GM19455 (cell line): ENCODE data around the gene TRRAP.

ENCODE experiments used
- ATAC-seq: cut with Tn5 transposase; IDR thresholded peaks from one replicate; pipeline ENCODE4 v1.9.1; 2021; ENCODE audit not compliant: unreplicated experiment

TRRAP gene

DNA sequence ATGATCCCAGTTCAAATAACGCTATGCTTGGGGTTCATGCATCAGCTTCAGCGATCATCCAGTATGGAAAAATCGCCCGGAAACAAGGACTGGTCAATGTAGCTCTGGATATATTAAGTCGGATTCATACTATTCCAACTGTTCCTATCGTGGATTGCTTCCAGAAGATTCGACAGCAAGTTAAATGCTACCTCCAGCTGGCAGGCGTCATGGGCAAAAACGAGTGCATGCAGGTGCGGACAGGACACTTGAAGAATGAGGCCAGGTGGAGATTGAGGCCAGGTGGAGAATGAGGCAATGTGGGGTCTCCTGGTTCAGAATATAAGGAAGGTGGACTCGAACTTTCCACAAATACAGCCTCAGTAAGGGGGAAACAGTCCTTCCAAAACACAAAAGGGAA is 105.8 kb downstream of the TRRAP start:
- no peak for ATAC-seq

DNA sequence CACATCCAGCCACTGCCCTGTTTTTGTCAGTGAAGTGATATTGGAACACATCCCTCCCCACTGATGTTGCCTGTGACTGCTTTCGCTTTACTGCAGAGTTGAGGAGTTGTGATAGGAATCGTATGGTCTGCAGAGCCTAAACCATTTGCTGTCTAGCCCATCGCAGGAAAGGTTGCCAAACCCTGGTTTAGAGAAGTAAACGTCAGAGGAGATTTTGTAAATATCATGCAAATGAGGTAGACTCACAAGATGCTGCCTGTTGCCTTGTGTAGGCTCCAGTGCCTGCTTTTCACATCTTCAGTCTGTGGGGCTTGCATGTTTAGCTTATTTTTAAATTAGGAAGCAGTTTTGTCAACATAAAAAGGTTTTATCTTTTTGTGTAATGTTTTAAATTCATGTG is 107.1 kb downstream of the TRRAP start:
- no peak for ATAC-seq

DNA sequence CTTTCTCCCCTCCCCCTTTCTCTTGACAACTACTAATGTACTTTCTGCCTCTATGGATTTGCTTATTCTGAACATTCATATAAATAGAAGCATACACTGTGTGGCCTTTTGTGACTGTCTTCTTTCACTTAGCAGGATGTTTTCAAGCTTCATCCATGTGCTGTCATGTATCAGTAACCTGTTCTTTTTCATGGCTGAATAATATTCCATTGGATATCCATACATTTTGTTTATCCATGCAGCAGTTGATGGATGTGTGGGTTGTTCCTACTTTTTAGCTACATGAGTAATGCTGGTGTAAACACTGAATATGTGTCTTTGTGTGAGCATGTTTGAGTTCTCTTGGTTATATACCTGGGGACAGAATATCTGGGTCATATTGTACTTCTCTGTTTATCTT is 107.6 kb downstream of the TRRAP start:
- no peak for ATAC-seq

DNA sequence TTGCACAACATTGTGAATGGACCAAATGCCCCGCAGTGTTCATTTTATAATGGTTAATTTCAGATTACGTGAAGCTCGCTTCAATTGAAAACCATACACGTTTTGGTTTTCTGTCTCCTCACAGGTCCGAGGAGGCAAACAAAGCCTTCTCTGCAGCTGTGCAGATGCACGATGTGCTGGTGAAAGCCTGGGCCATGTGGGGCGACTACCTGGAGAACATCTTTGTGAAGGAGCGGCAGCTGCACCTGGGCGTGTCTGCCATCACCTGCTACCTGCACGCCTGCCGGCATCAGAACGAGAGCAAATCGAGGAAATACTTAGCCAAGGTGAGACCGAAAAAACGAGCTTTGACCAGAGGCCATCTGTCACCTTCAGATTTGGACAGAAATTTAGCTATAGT is 110.3 kb downstream of the TRRAP start:
- no peak for ATAC-seq

DNA sequence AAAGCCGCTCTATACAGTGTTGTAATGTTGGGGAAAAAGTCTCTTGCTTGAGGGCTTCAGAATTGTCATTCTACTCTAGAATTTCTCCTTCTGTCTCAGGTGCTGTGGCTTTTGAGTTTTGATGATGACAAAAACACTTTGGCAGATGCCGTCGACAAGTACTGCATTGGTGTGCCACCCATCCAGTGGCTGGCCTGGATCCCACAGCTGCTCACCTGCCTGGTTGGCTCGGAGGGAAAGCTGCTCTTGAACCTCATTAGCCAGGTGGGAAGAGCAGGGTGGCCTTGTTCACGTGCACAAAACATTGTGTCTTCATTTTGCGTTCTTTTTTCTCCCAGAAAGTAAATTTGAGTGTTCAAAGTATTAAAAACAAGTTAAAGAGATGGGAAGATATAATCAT is 112.0 kb downstream of the TRRAP start:
- no peak for ATAC-seq

DNA sequence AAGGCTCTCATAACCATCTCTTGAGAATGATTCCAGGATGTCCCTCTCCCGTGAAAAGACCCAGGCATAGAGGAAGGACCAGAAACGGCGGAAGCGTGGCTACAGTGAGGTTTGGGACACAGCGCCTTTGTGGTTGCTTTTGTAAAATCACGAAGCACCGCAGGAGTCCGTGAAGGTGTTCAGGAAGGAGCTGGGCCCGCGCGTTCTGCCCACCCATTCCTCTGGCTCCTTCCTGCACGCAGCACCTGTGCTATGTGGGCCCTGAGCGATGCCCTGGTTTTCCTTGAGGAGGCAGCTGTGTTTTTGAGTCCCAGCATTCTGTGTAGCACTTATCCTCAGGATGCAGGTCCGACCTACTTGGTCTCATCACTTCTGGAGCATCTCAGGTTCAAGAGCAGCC is 112.8 kb downstream of the TRRAP start:
- ATAC-seq: no peak

DNA sequence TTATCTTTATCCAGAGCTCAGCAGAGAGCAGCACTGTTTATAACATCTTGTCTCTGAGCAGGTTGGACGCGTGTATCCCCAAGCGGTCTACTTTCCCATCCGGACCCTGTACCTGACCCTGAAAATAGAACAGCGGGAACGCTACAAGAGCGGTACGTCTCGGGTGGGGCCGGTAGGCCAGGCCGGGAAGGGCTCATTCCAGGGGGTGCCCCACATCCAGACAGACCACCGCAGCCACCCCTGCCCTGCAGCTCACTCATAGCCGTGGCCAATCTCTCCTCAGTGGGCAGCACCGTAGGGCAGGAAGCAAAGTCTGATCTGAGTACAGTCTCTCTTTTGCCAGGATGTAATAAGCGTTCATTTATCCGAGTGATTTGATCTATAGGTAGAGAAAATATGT is 113.7 kb downstream of the TRRAP start:
- ATAC-seq: no peak

DNA sequence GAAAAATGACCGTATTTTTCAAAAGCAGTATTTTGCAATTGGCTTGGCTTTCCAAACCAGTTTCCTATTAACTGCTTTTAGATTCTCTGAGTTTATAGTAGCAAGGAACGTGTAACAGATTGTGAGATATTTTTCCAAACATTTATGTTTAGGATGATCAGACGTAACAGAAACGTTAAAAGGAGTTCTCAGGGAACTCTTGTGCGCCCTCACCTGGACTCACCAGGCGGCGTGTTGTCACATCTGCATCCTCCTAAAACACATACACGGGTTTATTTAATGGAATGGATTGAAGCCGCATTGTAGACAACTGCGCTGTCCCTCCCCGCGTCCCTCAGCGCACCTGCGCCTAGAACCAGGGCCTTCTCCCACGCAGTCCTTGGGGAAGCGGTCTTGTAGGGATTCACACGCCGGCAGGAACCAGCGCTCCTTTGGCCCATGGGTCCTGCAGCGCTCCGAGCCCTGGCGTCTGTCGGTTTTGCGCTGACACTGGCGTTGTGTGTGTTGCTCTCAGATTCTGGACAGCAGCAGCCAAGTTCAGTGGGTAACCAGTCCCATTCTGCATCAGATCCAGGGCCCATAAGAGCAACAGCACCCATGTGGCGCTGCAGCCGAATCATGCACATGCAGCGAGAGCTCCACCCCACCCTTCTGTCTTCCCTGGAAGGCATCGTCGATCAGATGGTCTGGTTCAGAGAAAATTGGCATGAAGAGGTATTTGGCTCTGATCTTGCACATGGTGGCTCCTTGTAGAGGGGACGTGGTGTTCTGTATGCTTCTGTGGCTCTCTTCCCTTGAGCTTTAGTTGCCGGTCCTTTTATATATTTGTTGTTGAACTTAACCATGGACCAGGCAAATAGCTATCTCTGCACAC is 114.9 kb downstream of the TRRAP start:
- ATAC-seq: no peak

DNA sequence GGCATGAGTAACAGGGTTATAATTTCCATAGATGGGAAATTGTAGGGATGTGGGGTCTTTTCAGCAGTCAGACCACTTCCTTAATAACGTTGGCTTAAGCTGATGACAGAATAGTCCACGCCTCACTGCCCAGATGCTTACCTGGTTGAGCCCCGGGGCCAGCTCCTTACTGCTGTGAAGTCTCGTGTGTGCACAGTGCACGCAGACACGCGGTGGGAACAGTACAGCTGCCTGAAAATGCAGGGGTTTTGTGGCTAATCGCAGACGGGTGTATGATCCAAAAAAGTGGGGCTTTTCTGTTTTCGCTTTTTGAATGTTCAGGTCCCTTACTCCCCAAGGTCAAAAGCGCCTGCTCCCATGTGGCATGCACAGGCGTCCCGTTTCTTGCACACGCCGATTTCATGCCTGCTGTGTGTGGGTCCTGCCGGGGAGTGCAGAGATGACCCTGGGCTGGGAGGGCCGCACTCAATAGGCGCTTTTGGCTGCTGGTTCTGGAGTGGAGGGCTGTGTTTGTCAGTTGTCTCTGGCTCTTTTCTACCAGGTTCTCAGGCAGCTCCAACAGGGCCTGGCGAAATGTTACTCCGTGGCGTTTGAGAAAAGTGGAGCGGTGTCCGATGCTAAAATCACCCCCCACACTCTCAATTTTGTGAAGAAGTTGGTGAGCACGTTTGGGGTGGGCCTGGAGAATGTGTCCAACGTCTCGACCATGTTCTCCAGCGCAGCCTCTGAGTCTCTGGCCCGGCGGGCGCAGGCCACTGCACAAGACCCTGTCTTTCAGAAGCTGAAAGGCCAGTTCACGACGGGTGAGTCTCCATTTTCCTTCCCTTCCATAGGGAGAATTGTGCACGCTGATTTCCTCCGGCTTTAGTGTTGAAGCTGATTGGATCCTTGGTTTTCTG is 116.0 kb downstream of the TRRAP start:
- no peak for ATAC-seq

DNA sequence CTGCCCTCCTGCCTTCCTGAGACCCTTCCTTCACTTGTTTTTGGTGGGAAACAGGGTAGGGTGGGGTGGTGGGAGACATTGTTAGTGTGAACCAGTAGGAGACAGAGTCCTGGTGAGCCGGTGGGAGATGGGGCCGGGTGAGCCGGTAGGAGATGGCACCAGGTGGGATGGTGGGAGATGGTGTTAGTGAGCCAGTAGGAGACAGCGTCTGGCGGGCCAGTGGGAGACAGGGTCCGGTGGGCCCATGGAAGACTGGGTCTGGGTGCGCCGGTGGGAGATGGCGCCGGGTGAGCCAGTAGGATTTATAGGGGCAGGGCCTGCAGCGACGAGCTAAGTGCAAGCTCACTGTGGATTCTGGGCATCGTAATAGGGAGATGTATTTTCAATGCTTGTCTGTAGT is 116.8 kb downstream of the TRRAP start:
- no peak for ATAC-seq

DNA sequence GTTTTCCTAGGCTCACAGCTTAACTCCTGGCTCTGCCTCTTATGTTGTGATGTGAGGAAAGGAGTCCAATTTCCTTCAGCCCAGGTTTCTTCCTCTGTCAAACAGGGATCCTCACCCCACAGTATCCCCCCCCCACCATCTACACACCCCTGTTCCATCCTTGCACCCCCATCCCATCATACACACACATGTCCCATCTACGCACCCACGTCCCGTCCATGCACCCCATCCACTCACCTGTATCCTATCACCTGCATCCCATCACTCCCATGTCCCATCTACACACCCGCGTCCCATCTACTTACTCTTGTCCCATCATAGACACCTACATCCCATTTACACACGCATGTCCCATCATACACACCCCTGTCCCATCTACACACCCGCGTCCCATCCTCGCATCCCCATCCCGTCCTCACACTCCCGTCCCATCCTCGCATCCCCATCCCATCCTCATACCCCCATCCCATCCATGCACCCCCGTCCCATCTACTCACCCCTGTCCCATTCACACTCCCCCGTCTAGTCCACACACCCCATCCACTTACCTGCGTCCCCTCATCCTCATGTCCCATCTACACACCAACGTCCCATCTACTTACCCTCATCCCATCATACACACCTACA is 117.3 kb downstream of the TRRAP start:
- no peak for ATAC-seq

DNA sequence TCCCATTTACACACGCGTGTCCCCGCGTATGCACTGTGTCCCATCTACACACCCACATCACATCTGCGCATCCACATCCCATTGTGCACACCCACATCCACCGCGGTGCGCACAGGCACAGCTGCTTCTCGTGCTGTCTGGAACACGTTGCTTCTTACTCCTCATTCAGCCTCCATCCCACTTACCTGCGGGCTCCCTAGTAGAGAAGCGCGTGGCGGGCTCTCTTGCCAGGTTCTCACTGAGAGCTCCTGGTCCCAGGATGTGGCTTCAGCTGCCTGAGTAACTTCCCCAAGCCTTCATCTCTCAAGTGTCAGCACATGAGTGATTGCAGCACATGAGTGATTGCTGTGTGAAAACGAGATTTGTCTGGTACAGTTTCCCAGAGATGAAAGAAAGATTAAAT is 117.8 kb downstream of the TRRAP start:
- ATAC-seq: no peak

DNA sequence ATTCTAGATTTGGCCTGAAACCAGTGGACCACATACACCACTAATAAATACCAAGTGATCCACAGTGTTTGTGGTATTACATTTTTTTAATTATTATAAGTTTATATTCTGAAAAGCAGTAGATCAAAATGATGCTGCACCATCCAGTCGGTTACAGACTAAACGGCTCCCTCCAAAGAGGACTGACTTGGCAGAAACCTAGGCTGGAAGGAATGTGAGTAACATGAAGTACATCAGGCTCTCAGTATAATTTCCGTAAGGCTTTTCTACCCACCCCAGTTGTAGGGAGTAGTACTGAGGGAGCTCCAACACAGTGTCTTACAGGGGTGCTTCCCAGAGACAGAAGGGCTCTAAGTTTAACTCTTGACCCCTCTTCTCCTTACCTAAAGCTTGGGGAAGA is 119.5 kb downstream of the TRRAP start:
- no peak for ATAC-seq

DNA sequence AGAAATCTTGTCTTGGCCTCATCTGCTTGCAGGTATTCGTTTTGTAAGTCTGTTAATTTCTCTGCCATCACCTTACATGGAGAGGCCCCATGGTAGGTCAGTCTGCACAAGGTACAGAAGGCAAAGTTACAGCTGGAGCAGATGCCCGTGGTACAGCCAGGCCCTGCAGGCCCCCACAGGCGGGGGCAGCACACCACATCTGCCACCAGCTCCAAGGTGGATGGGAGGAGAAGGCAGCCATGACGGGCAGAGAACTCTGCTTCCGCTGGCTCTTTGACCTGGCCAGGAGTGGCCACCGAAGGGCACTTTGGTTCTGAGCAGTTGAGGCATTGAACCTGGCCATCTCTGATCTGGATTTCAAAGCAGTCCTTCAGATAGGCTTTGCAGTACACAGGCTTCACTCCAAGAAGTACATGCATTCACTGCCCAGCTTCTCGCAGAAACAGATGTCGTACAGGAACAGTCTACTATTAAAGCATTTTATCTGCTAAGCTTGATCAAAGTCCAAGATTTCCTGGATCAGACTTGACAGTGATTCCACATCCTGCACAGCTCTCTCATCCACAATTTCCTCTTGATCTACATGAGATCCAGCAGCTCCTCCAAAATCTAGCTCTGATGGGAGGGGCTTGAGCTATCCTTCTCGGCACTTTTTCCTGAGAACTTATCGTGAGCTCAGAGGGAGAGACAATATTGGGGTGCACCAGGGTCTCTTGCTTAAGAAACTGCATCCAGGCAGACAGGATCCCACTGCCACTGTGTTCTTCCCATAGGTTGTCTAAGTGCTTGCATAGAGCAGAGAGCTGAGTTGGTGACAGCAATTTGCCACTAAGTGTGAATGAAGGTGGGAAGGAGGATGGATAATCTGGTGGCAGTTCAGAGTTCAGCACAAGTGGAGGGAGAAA is 120.7 kb downstream of the TRRAP start:
- ATAC-seq: no peak

DNA sequence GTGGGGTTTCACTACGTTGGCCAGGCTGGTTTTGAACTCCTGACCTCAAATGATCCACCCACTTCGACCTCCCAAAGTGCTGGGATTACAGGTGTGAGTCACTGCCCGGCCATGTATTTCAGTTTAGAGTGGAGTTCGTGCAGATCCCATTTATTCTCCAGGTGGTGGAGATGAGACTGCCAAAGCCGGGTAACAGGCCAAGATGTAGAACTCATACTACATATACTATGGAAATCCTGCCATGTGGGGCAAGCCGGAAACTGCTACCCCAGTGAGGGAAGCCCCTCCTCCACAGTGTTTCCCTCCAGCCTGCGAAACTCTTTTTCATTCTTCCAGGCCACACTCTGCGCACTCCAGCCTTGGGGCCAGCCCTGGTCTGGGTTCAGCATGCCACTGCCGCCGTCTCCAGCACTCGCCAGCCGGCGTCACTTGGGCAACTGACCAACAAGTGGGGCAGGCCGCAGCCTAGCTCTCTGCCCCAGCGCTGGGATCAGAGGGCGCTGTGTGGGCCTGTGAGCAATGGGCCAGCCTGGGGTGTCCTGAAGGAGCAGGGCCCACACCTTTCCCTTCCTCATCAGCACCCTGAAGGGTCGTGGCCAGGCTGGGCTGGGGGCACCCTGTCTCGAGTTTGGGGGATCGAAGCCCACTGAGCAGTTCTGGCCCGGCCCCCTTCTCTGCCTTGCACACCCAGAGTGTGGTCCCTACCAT is 122.0 kb downstream of the TRRAP start:
- no peak for ATAC-seq

DNA sequence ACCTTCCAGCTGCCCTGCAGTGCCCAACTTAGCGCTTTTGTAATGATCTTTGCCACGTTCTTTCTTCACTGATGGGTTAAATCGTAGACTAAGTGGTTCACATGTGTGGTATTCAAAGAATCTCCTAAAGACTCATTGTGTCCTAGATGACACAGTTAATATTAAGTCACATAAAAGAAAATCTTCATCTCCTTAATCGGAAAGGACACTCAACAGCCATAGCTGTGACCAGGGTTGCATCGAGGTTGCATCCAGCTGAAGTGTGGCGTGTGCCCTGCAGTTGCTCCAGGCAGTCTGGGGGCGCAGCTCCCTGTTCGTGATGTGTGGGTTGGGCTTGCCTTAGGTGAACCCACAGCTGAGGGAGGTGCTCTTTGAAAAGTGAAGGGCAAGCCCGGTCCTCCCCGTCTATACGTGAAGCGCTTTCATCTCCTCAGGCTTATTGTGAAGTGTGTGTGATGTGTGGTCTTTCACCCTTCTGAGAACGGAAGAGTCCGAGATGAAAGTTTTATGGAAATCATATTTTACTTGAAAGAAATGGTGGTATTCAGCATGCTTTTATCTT is 122.7 kb downstream of the TRRAP start:
- no peak for ATAC-seq

DNA sequence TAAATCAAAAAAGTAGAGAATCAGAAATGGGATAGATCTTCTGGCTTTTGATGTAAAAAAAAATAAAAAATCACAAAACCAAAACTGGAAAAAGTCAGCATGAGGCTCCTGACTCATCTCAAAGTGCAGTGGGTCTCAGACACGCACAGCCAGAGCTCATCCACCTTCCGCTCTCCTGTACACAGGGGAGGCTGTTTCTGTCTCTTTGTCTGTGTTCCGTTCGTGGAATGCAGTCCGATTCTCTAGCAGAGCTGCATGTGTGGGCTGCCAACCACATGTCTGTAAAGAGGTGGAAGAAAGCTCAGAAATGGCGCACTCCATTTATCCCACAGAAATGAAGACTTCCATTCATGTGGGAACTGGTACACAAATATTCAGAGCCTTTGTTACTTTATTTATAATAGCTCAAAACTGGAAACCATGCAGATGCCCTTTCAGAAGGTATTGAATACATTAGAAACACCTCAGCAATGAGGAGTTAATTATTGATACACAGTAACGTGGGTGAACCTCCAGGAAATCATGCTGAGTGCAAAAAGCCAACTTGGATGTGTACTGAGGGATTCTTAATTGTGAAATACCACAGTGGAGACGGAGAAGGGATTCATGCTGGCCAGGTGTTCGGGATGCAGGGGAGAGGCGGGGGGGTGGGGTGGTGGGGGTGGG is 123.3 kb downstream of the TRRAP start:
- no peak for ATAC-seq

DNA sequence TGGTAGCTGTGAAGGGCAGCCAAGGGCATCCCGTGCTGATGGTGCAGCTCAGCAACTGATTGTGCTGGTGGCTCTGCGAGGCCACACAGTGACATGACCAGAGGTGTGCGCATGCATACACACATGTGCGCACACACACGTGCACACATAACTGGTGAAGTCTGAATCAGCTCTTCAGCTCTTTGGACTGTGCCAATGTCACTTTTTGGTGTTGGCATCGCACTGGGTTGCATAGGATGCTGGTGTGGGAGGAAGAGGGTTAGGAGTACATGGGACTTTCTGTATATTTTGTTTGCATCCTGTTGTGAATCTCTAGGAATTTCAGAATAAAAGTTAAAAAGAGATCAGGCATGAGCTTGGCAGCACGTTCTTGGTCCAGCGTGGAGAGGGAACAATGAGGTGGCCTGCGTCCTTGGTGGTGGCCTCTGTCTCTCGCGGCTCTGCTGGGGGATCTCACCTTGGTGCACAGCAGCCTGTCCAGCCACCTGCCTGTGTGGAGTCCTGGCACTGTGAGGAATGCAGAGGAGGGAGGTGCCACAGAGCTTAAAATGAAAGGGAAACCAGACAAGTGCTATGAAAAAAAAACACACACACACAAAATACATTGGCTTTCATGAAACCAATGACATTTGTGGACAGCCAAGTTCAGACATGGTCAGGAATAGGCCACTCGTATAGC is 124.0 kb downstream of the TRRAP start:
- ATAC-seq: no peak

DNA sequence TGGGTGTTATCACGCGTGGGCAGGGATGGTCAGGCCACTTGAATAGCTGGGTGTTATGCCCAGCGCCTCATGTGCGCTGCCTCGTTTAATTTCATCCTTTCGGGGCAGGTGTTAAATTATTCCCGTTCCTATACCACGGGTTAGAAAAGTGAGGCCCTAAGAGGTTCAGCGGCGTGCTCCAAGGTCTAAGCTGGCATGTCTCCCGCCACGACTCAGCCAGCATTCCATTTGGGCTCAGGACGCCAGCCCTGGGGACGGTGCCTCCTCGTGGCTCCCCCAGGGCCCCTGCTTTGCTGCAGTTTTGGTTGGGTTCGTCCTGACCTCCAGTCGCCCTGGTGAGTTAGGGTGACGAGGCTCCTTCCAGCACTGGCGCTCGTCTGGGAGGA is 124.5 kb downstream of the TRRAP start:
- ATAC-seq: no peak
